ENCODE measurements around the gene OSBPL9.

GRCh38 chr1:51631747-51632146 lies 14.9 kb downstream of the OSBPL9 start:
- TF ChIP-seq EZH2 (IDR thresholded peaks at IDR 0.05) (no peak), POLR2AphosphoS5 (IDR thresholded peaks at IDR 0.05; ENCODE audit: borderline replicate concordance, low read depth, low read length) (no peak)
